Stimulated activated CD8-positive, alpha-beta memory T cell treated with anti-CD3 and anti-CD28 coated beads, Interleukin-12 subunit alpha, Interleukin-12 subunit beta, amount 100 ng/mL, for 1 hour (primary cell): ENCODE results near the gene CDR2L.

ENCODE experiments used
- DNase-seq: peaks from one replicate; pipeline ENCODE4 v3.0.0-alpha.2; 2020; ENCODE audit warnings: low read depth

The CDR2L gene

DNA sequence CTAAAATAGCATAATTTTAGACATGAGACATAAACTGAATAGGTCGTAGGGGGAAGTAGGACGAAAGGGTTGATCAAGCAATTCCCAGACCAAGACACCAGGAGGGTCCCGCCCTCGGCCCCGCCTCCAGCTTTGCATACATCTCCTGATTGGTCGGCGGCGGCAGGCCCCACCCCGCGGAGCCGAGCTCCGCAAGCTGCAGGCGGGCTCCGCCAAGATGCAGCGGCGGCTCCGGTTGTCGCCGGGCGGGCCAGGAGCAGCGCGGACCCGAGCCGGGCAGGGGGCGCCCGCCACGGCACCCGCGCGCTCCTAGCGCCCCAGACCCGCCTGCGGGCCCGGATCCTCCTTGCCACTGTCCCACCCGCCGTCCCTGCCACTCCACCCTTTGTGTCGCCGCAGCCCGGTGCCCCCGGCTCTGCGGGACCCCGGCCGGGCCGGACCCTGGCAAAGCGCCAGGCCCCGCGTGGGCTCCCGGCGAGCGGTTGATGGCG, at the start of gene CDR2L:
CDR2L (plus strand) TSS at position 215 of the 491 bp plus-strand sequence. CDS start 412 bp downstream, outside the sequence.
- peak; percentile 83 for DNase-seq

DNA sequence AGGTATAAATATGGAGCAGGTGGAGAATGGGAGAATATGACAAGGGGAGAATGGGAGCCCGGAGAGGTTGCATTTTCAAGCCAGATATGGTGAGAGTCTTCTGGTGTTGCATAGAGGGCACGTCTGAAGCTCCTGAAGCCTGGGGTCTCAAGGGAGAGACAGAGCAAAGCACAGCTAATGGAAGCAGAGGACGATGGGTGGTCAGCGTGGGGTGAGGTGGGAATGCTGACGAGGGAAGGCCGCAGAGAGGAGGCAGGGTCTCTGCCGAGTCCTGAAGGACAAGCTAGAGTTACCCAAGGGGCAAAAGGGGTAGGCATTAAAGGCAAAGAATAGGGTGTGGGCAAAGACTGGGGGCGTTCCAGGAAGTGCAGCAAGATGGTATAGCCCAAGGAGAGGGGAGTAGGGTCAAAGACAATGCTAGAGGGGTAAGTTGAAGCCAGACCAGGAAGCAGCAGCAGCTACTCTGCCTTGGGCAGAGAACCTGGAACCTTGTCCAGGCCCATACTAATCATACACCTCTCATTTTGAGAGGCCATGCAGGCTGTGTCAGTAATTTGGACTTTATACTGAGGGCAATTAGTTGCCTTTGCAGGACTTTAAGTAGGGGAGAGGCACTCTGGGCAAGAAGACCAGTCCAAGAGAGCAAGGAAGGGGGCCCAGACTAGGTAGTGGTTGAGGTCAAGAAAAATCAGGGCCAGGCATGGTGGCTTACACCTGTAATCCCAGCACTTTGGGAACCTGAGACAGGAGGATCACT, 49.1 kb upstream of the CDR2L start:
- DNase-seq: no peak

DNA sequence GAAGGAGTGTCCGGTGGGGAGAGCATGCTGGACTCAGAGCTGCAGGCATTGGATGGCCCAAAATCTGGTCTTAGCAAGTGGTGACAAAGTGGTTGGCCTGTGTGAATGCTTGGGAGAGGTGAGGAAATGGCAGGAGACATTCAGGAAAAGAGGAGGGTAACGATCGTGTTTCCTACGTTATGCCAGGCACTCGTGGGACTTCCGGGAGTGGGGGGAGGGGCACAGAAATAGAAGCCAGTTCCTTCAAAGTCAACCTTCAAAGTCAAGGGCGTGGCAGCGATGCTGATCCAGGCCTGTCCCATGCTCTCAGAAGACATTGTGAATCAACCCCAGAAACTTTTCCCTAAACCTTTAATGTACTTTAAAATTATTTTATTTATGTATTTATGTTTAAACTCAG, 47.9 kb upstream of the CDR2L start:
- DNase-seq: no peak

DNA sequence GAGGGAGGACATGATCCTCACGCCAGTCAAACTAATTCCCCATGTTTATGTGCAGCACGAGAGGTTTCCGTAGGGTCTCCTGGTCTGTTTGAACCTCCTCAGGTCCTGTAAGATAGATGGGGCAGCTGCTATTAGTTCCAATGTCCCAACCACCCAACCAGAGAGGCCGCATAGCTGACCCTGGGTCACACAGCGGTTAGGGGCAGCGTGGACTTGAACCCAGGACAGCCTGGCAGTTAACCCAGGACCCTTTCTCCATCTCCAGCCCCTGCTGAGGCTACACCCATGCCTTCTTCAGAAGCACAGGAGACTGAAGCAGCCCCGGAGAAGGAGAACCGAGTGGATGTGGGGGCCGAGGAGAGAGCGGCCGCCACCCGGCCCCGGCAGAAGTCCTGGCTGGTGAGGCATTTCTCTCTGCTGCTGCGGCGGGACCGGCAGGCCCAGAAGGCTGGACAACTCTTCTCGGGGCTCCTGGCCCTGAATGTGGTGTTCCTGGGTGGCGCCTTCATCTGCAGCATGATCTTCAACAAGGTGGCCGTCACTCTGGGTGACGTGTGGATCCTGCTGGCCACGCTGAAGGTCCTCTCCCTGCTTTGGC, 46.2 kb upstream of the CDR2L start:
- no peak for DNase-seq

DNA sequence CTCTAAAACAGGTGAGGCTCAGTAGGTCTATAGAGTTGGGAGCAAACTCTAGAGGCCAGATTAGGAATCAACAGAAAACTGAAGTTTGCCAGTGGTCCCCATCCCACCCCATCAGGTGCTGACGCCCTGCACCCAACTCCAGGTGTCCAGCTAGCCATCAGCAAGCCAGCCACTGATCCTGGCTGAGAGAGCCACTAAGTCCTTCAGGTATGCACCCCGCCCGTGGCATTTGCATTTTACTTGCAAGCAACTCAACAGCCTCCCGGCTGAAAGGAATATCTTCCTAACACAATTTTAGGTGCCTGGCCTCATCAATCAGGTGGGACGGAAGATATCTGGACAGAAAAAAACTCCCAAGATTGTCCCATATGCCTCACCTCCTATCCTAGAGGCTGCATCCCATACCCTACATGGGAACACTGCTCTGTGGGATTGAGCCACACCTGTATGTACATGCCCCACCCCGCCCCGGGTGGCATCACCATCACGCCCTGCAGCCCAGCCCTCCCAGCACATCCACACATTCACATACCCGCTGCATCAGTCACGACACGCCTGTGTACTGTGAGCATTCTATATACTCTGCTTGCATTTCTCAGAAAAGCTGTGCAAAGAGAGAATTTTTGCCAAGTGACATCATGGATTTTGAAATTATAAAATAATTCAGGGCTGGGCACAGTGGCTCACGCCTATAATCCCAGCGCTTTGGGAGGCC, 43.5 kb upstream of the CDR2L start:
- no peak for DNase-seq

DNA sequence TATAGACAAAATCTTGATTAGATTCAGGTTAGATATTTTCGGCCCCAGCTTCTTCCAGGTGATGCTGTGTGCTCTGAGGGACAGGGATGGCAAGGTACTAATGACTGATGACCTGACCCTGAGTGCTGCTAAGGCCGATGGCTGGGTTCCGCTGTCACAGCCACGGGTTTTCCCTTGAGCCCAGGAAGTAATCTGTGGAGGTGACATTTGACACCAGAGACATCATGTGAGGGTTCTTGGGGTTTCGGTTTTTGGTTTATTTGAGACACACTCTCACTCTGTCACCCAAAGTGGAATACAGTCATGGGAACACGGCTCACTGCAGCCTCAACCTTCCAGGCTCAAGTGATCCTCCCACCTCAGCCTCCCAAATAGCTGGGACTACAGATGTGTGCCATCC, 41.9 kb upstream of the CDR2L start:
- no peak for DNase-seq

DNA sequence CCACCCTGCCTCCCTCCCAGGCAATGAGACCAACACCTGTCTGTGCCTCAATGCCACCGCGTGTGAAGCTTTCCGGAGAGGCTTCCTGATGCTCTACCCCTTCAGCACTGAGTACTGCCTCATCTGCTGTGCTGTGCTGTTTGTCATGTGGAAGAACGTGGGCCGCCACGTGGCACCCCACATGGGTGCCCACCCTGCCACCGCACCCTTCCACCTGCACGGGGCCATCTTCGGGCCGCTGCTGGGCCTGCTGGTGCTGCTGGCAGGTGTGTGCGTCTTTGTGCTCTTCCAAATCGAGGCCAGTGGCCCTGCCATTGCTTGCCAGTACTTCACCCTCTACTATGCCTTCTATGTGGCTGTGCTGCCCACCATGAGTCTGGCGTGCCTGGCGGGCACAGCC, 40.8 kb upstream of the CDR2L start:
- no peak for DNase-seq

DNA sequence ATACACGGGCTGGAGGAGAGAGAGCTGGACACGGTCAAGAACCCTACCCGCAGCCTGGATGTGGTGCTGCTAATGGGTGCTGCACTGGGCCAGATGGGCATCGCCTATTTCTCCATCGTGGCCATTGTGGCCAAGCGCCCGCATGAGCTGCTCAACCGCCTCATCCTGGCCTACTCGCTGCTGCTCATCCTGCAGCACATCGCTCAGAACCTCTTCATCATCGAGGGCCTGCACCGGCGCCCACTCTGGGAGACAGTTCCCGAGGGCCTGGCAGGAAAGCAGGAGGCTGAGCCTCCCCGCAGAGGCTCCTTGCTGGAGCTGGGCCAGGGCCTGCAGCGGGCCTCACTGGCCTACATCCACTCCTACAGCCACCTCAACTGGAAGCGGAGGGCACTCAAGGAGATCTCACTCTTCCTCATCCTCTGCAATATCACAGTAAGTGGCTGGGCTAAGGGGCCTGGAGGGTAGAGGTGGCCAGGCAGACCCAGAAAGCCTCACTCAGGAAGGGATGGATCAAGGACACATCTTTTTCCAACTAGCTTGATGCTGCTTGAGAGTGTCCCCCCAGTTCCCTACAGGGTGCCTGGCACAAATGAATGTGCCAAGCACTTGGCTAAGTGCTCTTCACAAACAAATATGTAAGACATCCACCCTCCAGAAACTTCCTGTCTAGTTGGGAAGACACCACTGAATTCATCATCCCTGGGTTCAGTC, 40.2 kb upstream of the CDR2L start:
- no peak for DNase-seq

DNA sequence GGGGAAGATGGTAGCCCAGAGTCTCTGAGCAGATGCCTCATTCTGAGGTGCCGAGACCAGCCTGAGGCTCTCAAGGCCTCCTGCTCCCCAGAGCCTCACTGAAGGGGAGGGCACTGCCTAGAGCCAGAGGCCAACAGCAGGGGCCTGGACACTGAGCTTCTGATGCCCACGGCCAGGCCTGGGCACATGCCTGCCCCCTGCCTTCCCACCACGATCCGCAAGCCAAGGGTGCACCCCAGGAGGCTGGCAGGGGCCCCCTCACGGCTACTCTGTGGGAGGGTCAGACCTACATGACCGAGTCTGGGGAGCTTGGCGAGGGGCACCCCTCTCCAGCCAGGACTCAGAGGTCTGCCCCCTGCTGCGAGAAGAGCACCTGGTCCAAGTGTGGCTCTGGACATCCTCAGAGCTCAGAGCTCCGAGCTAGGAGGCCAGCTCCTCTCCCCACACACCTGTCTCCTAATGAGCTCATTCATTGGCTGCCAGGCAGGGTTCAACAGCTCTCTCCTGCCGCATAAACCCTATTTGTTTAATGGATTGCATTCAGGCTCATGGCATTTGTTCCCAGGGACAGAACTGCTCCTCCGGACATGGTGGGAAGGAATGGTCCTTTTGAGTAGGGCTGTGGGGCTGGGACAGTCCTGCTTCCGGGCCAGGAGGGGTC, 37.8 kb upstream of the CDR2L start:
- DNase-seq: no peak

DNA sequence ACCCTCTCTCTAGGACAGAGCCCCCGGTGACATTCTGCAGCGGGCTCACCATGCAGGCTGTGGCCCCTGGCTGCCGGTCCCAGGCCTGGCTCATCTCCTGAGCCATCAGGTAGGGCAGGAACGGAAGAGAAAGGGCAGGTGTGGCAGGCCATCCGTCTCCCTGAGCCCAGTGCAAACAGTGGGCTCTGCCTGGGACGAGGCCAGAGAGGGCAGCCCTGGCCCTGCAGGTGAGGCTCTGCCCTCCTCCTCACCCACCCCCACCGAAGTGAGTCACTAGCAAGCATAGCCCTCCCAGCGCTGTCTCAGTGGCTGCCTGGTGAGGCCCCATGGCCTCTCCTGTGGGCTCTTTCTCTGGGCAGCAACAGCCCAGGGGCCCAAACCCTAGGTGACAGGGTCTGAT, 37.2 kb upstream of the CDR2L start:
- DNase-seq: no peak

DNA sequence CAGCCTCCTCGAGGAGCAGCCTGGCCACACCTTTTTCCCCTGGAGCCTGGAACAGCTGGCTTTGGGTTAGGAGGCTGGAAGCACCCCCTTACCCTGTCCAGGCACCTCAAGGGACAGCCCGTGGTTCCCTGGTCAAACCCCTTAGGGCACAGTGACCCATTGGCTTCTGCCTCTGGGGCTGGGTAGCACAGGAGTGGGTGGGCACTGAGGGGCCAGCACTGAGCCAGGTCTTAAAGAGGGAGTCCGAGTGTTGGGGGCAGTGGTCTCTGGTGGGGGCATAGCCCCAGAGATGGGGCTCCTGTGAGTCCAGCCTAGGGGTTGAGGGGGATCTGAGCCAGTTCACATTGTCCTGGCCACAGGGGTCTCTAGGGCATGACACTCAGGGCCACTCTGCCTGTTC, 36.4 kb upstream of the CDR2L start:
- DNase-seq: no peak

DNA sequence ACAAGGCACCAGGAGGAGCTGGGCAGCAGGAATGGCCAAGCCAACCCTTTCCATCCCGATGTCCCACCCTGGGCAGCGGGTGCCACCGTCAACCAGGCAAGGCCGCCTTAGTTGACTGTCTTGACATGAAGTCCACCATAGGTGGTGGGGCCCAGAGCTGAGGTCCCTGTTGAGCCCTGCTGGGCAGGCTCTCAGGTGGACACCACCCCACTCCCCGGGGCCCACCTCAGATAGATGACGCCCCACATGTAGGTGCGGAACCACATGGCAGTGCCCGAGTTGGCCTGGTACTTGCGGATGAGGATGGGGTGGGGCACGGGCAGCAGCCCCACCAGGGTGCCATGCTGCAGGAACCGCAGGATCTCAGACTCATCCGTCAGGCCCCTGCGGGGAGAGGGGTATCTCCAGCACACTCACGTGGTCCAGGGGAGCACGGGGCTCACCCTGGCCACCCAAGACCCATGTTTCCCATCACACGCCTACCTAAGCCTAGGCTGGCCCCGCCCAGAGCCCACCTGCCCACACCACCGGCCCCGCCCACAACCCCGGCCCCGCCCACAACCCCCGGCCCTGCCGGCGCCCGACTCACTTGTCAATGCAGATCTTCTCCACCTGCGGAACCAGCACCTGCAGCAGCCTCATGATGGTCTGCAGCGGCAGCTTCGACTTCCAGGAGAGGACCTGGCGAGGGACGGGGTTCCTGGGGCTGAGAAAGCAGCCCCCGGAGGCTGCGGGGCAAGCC, 35.6 kb upstream of the CDR2L start:
- no peak for DNase-seq

DNA sequence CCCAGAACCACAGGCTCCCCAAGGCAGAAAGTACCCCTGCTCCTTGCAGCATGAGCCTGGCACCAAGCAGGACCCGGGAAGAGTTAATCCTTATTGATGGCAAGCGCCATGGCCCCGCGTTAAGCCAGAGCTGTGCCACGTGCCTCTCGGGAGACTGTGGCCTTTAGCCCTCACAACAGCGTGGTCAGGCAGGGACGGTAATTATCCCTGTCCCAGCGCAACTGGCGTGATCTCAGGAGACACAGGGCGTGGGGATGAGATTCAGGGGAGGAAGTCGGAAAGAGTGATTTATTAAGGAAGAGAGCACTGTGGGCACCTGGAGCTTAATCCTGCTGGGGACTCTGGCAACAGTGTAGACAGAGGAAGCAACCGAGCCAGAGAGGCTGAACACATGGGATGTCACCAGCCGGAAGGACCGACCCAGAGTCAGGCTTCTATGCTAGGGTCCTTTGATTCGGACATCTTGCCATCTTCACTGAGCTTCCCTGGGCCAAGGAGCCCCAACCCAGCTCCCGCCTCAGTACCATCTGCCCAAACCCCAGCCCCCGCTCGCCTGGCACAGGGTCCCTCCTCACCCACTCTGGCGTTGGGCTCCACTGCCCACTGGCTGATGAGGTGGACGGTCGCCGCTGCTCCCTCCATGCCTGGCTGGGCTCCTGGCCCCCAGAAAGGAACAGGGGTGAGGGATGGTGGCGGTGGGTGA, 34.9 kb upstream of the CDR2L start:
- no peak for DNase-seq

DNA sequence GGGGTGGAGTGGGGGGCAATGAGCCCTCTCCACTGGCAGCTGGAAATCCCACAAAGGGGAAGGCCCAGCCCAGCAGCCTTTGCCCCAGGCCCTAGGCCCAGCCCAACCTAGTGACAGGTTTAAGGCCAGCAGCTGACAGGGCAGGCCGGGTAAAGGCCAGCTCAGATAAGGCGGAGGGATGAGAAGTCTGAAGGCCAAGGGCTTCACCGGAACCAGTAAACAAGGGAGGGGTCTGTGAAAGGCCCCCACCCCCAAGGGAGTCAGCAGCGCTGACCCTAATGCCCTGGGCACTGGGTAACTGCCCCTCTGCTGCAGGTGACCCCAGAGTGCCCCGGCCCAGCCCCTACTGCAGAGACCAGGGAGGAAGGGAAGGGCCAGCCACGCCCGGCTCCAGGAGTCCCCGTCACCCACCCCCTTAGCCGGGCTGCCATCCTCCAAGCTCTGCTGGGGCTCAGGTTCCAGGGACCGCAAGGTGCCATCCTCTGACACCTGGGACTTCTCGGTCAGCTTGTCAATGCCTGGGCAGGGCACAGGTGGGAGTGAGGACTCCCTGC, 34.2 kb upstream of the CDR2L start:
- DNase-seq: no peak

DNA sequence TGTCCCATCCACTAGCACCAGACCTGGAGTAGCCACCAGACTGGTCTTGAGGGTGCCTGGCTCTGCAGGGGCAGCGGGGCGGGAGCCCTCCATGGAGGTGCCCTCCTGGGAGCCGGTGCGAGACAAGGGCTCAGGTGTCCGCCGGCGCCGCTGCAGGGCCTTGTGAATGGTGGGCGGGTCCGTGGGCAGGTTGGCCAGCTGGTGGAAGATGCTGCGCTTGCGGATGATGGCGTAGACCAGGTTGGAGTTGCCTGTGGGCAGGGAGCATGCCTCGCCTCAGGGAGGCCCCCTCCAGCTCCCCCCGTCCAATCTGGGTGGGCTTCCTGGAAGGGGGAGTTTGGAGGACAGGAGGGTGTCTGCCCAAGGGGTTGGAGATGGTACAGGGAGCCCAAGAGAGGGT, 33.3 kb upstream of the CDR2L start:
- no peak for DNase-seq

DNA sequence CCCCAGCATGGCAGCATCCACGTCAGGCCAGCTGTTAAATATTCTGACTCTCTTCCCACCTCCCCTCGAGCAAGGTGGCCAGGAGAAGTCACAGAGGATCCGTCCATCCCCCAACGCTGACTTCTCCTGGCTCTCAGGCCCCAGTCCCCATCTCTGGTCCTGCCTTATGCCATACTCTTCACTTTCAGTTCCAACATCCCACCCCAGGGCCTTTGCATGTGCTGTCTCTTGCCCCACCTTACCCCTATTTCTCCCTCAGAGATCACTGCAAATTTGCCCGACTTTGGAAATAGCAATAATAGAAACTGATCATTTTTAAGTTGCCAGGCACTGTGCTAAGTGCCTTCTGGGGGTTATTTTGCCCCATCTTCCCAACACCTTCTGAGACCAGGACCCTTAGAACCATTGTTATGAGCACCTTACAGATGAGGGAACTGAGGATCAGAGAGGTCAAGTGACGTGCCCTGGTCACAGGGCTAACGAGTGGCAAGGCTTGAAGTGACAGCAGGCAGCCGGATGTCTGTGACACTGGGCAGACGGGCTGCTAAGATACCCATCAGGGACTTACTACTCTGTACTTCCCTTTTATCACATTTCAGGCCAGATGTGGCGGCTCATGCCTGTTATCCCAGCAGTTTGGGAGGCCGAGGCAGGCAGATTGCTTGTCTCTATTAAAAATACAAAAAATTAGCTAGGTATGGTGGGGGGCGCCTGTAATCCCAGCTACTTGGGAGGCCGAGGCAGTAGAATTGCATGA, 32.6 kb upstream of the CDR2L start:
- no peak for DNase-seq

DNA sequence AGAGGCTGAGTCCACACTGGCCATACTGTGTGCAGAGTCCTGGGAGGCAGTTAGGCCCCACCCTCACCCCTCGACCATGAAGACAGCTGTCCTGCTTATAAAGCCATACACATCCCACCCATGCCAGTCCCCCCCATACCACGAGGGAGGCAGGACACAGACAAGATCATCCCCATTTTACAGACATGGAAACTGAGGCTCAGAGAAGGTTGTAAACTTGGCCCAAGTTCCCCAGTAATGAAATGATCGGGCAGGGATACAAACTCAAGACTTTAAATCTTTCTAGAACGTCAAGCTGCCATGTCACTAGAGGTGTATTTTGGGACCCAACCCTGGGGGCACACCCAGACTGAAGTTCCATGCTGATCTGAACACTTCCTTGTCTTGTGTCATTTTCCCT, 31.3 kb upstream of the CDR2L start:
- no peak for DNase-seq

DNA sequence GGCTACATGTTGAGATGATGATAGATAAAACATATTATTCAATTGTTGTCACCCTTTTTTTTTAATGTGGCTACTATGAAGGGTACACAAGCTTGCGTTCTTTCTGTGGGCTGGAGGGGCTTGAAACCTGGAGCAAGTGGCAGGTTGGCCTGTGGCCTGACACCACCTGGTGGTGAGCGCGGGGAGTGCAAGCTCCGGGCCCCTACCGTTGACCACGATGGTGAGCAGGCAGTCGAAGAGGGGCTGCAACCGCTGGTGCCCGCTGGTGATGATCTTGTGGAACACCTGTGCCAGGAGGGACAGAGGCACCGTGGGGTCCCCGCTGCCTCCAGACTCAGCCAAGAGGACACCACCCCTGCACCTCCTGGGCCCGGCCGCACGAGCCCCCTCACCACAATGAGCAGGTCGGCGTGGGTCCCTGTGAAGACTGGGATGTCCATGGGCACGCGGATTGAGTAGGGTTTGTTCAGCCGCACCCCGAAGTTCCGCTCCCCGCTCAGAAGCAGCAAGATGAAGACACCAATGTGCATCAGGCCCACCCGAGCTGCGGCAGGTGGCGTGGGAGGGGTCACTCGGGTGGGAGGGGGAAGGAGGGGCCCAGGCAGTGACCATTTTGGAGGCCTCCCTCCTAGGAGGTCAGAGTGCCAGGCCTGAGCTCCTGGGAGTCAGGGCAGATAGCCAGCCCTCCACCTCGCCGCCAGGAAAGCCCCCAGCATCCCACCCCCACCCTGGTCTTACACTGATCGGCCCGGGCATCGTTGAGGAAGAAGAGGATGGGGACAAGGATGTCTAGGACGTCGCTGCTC, 29.3 kb upstream of the CDR2L start:
- DNase-seq: peak; percentile 71
